DND-41 (cell line): ENCODE results near the gene IFNG-AS1.

Experiments
- ATAC-seq: fragments of 200-7000 bp; cut with Tn5 transposase; 3 replicates; pipeline ENCODE4 v1.9.1; 2021; ENCODE audit warnings: low read depth; ENCODE audit not compliant: insufficient read depth
- DNase-seq: peaks from one replicate; pipeline ENCODE4 v3.0.0-alpha.2; 2020
- H2AFZ ChIP-seq: 2 replicates; pipeline ENCODE4 v1.6.0; 2012; ENCODE audit warnings: low read depth, low read length
- H3K27ac ChIP-seq: 2 replicates; pipeline ENCODE4 v1.5.1; 2012; ENCODE audit warnings: low read length, inconsistent platforms
- H3K27me3 ChIP-seq: fragments of 200-600 bp; sonication (generic); 2 replicates; pipeline ENCODE4 v1.6.0; 2012; ENCODE audit warnings: low read length, mild to moderate bottlenecking, inconsistent platforms; ENCODE audit not compliant: insufficient read depth, poor library complexity
- H3K36me3 ChIP-seq: 2 replicates; pipeline ENCODE4 v1.5.1; 2012; ENCODE audit warnings: low read length, inconsistent platforms; ENCODE audit not compliant: insufficient read depth
- H3K4me1 ChIP-seq: 2 replicates; pipeline ENCODE4 v1.5.1; 2012; ENCODE audit warnings: mild to moderate bottlenecking, low read length; ENCODE audit not compliant: insufficient read depth
- H3K4me2 ChIP-seq: 2 replicates; pipeline ENCODE4 v1.6.0; 2012; ENCODE audit warnings: mild to moderate bottlenecking, moderate library complexity, low read length, inconsistent platforms; ENCODE audit not compliant: insufficient read depth
- H3K4me3 ChIP-seq, 2 experiments: fragments of 200-600 bp in 1 of 2; shearing (Covaris generic) in 1 of 2; 2 replicates each; pipeline ENCODE4 v1.5.1; 2012 to 2016; ENCODE audit warnings: inconsistent platforms in 2 of 2, low read length in 2 of 2, mild to moderate bottlenecking in 2 of 2, low read depth in 1 of 2, moderate library complexity in 1 of 2
- H3K79me2 ChIP-seq: 2 replicates; pipeline ENCODE4 v1.6.0; 2012; ENCODE audit warnings: low read length, inconsistent platforms; ENCODE audit not compliant: insufficient read depth
- H3K9ac ChIP-seq: 2 replicates; pipeline ENCODE4 v1.6.0; 2012; ENCODE audit warnings: low read depth, mild to moderate bottlenecking, inconsistent platforms, low read length, moderate library complexity
- H3K9me3 ChIP-seq: 2 replicates; pipeline ENCODE4 v1.5.1; 2012; ENCODE audit warnings: low read length, moderate library complexity, mild to moderate bottlenecking, inconsistent platforms; ENCODE audit not compliant: insufficient read depth, severe bottlenecking
- H4K20me1 ChIP-seq: 2 replicates; pipeline ENCODE4 v1.6.0; 2012; ENCODE audit warnings: low read length; ENCODE audit not compliant: insufficient read depth
- CTCF ChIP-seq: IDR thresholded peaks from 2 replicates; pipeline ENCODE4 v1.5.1; 2012; ENCODE audit warnings: borderline replicate concordance, low read length, moderate library complexity, mild to moderate bottlenecking; ENCODE audit not compliant: poor library complexity, severe bottlenecking; ENCODE audit errors: extremely low read depth
- EZH2 ChIP-seq: IDR thresholded peaks from 3 replicates; pipeline ENCODE4 v1.6.1; 2012; ENCODE audit warnings: borderline replicate concordance, low read depth, mild to moderate bottlenecking, moderate library complexity, low read length, inconsistent platforms; ENCODE audit not compliant: severe bottlenecking

Gene IFNG-AS1

GRCh38 chr12:68067762-68068376 is 78.6 kb downstream of the IFNG-AS1 start:
- Histone ChIP-seq H4K20me1 (no peaks in the 10 kb centered on the region), H3K27me3 (no peaks in the 10 kb centered on the region), H3K4me2 (no peak overlapping the region), H3K9me3 (peaks cover 11% of the 10 kb centered on the region), H3K9ac (no peak overlapping the region), H3K27ac (no peak overlapping the region), H3K36me3 (no peaks in the 10 kb centered on the region), H3K4me1 (no peaks in the 10 kb centered on the region), H3K4me3 (no peak overlapping the region), H2AFZ (no peak overlapping the region), H3K79me2 (no peaks in the 10 kb centered on the region)
- DNase-seq = no peak
- ATAC-seq = no peak
- TF ChIP-seq EZH2 = no peak
- peak; percentile 52 for TF ChIP-seq CTCF

DNA sequence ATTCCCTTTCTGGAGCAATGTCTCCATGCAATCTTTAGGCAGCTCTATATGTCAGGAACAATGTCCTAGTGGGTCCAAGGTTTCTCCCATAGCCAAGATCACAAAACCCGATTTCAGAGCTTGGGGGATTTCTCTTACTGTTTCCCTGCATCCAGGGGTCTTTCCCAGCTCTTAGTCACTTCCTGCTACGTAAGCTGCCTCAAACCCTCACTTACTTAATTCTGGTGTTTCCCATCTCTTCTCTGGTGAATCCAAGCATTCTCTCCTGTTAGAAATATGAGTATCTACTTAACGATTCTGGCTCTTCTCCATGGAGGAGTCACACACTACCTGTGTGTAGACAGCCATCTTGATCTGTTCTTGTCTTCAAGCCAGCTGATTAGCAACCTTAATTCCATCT is 80.0 kb downstream of the IFNG-AS1 start:
- Histone ChIP-seq H3K79me2 (no peaks in the 10 kb centered on the region), H3K4me3 (no peak overlapping the region), H3K27ac (no peak overlapping the region), H2AFZ (no peak overlapping the region), H3K36me3 (no peaks in the 10 kb centered on the region), H3K27me3 (no peaks in the 10 kb centered on the region), H4K20me1 (no peaks in the 10 kb centered on the region), H3K9me3 (peaks cover 11% of the 10 kb centered on the region), H3K9ac (no peak overlapping the region), H3K4me2 (no peak overlapping the region), H3K4me1 (no peaks in the 10 kb centered on the region)
- ATAC-seq (no peak), DNase-seq (no peak)
- TF ChIP-seq EZH2 (no peak), CTCF (no peak)
